ENCODE measurements around the gene TUBGCP3. TPM values are rescaled to one million over a fixed set of nuclear protein-coding genes. Genes with fewer than 3 reads are reported as not detected.

Gene TUBGCP3
- polyA plus RNA-seq, 1 experiment = 15.7 TPM

DNA sequence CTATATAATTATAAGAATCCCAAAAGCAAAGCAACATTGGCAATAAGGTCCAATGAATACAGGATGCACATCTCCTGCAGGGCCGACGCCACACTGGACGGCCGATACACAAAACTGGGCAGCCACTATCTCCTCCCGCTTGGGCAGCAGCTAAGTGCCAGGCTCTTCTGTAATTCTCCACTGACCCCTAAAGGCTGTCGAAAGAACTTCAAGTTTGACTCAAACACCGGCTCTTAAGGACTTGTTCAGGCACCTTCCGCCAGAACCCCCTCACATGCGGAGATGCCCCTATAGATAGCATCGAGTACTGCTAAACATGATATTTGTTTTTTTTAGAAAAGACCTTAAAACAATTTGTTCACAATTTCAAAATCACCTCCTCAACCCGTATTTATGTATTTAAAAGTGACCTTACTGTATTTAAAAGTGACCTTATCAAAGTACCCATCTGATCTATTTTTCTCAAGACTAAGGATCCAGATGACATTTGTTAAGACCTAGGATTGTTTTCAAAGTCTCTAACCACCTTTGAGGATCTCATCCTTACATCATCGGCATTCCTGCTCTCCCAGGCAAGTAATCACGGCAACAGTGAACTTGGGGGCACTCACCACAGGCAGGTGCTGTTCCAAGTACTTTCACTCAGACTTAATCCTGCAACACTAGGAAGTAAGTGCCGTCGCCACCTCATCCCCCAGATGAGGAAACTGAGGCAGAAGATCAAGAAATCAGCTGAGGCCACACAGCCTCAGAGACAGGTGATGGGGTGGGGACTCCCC is 77.8 kb downstream of the TUBGCP3 start:
- TF ChIP-seq, protein P1, sequence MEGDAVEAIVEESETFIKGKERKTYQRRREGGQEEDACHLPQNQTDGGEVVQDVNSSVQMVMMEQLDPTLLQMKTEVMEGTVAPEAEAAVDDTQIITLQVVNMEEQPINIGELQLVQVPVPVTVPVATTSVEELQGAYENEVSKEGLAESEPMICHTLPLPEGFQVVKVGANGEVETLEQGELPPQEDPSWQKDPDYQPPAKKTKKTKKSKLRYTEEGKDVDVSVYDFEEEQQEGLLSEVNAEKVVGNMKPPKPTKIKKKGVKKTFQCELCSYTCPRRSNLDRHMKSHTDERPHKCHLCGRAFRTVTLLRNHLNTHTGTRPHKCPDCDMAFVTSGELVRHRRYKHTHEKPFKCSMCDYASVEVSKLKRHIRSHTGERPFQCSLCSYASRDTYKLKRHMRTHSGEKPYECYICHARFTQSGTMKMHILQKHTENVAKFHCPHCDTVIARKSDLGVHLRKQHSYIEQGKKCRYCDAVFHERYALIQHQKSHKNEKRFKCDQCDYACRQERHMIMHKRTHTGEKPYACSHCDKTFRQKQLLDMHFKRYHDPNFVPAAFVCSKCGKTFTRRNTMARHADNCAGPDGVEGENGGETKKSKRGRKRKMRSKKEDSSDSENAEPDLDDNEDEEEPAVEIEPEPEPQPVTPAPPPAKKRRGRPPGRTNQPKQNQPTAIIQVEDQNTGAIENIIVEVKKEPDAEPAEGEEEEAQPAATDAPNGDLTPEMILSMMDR (IDR thresholded peaks at IDR 0.05; ENCODE audit: insufficient read depth, low read depth, low read length) = peak; percentile 71
- H3K36me3 ChIP-seq (ENCODE audit: control insufficient read depth, insufficient read depth, low read length) = peaks cover 2% of the 10 kb centered on the region; the same call in 1 of the 2 replicates
- ChIA-PET POLR2A (no interaction called here), CTCF (interaction anchor here (0.6 to 2.0 kb wide), 5 partner anchors 9 to 1464 kb away, joined by 3 to 8 read pairs (median 3); no protein-coding TSS in a partner anchor)
- no peaks in the 10 kb centered on the region for H3K27me3 ChIP-seq (ENCODE audit: control insufficient read depth, insufficient read depth, low read length)
- no peak for DNase-seq (ENCODE audit: low read depth)
- H3K4me3 ChIP-seq (ENCODE audit: low read depth, low read length) = no peak overlapping the region

DNA sequence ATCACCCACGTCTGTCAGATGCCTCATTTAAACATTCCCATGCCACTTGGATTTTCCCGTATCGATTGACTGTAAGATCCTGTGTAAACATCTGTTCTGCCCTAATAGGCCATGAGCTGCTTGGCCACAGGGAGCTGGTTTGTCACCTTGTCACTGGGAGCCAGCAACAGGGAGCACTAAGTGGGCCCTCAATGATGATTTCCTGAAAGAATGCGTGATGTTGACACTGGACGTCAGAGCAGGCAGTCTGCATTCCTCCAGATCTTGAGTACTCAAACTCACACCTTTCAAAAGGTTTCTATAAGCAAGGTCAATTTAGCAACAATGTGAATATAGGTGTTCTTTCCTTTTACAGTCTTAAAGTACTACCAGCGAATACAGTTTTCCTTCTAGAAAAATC is 78.8 kb downstream of the TUBGCP3 start:
- TF ChIP-seq, protein P1 (IDR thresholded peaks at IDR 0.05; ENCODE audit: insufficient read depth, low read depth, low read length) = no peak
- Histone ChIP-seq H3K36me3 (ENCODE audit: control insufficient read depth, insufficient read depth, low read length) (peaks cover 3% of the 10 kb centered on the region), H3K4me3 (ENCODE audit: low read depth, low read length) (no peak overlapping the region), H3K27me3 (ENCODE audit: control insufficient read depth, insufficient read depth, low read length) (no peaks in the 10 kb centered on the region)
- POLR2A ChIA-PET = no interaction called here
- DNase-seq (ENCODE audit: low read depth) = no peak
- CTCF ChIA-PET = interaction anchor here (0.8 to 2.0 kb wide), 2 partner anchors 12 to 98 kb away, joined by 3 to 8 read pairs; no protein-coding TSS in a partner anchor

DNA sequence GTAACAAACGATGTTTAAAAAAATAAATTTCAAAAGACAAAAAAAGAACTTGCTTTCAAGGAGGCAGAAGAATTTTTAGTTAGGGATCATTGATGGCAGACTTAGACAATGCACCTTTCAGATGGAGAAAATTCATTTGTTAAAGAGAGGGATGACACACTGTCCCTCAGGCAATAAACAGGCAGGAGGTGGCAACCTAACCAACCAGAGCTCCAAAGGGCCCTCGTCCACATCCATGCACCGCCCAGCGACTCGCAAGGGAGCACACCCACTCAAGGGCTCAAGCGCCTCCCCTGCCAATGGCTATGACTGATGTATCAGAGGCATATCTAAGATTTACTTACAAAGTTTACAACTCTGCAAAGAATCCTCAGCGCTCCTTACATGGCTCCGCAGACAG is 81.9 kb downstream of the TUBGCP3 start:
- no peak for DNase-seq (ENCODE audit: low read depth)
- TF ChIP-seq, protein P1 (IDR thresholded peaks at IDR 0.05; ENCODE audit: insufficient read depth, low read depth, low read length) = no peak
- CTCF ChIA-PET = no interaction called here
- POLR2A ChIA-PET = no interaction called here
- Histone ChIP-seq H3K4me3 (ENCODE audit: low read depth, low read length) (no peak overlapping the region), H3K36me3 (ENCODE audit: control insufficient read depth, insufficient read depth, low read length) (peaks cover 9% of the 10 kb centered on the region), H3K27me3 (ENCODE audit: control insufficient read depth, insufficient read depth, low read length) (no peaks in the 10 kb centered on the region)

DNA sequence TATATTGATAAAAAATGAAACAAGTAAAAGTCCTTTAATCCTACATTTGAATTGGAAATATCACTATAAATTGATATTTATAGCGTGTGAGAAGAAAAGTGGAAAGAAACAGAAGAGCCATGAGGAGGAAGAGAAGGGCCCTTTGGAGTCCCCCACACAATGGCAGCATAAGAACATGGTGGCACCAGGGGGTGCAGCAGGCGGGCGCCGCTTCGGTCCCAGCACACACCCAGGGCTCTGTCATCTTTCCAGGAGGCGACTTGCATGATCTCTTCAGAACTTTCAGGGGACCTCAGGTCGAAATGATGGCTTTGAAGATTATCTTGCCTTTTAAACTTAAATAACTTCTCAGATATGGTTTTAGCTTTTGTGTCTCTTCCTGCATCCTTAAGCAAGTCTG is 91.8 kb downstream of the TUBGCP3 start:
- Histone ChIP-seq H3K4me3 (ENCODE audit: low read depth, low read length) (no peak overlapping the region), H3K27me3 (ENCODE audit: control insufficient read depth, insufficient read depth, low read length) (no peaks in the 10 kb centered on the region), H3K36me3 (ENCODE audit: control insufficient read depth, insufficient read depth, low read length) (peaks cover 2% of the 10 kb centered on the region; the same call in 1 of the 2 replicates)
- TF ChIP-seq, protein P1 (IDR thresholded peaks at IDR 0.05; ENCODE audit: insufficient read depth, low read depth, low read length) = no peak
- CTCF ChIA-PET = interaction anchor here (0.9 kb wide), 1 partner anchor 16 kb away, joined by 3 read pairs; no protein-coding TSS in a partner anchor
- no peak for DNase-seq (ENCODE audit: low read depth)
- POLR2A ChIA-PET = no interaction called here

DNA sequence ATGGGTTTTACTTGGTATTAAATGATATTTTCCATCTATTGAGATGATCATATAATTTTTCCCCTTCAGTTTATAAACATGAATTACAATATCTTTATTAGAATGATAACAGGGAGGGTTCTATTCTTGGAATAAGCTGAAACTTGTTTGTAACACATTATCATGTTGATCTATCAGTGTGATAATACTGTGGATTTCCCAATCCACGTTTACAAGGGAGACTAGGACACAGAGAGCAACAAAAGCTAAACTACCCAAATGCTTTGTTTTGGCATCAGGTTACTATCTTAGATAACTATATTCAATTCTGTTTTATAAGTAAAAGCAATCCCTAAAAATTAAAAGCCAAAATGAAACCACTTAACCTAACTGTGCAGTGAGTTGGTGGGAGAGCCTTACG is 92.5 kb downstream of the TUBGCP3 start:
- Histone ChIP-seq H3K27me3 (ENCODE audit: control insufficient read depth, insufficient read depth, low read length) (no peaks in the 10 kb centered on the region), H3K4me3 (ENCODE audit: low read depth, low read length) (no peak overlapping the region), H3K36me3 (ENCODE audit: control insufficient read depth, insufficient read depth, low read length) (peaks cover 2% of the 10 kb centered on the region; the same call in 1 of the 2 replicates)
- ChIA-PET POLR2A (no interaction called here), CTCF (no interaction called here)
- TF ChIP-seq, protein P1 (IDR thresholded peaks at IDR 0.05; ENCODE audit: insufficient read depth, low read depth, low read length) = no peak
- DNase-seq (ENCODE audit: low read depth) = no peak

All from BJ (cell line).